Measurements from ENCODE around the gene SIRT3. TPM values are rescaled to one million over a fixed set of nuclear protein-coding genes. Genes with fewer than 3 reads are reported as not detected.

SIRT3 gene
- total and polyA plus RNA-seq, 2 experiments from 2014 or later: 11.2 to 23.4 TPM

DNA sequence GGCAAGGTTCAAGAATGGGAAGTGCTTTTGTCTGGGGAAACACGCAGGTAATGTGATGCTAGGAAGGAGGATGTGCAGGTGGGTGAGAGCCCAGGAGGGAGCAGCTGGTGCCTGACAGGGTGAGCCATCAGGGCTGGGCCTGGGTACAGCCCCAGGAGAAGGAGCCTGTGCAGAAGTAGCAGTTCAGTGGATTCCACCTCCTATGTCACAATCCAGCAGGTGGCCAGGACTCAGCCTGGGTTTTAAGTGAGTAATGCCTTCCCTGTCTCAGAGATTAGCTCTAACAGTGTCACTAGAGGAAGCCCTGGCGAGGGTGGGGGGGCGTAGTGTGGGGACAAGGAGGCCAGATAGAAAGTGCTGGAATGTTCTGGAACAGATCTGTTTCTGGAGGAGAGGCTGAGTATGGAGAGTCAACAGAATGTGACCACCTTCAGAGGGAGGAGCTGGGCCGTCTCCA is 20.5 kb downstream of the SIRT3 start:
- no peak for DNase-seq (ENCODE audit: low spot score)
- Histone ChIP-seq H3K4me1 (ENCODE audit: insufficient read depth) (no peaks in the 10 kb centered on the region), H4K20me1 (ENCODE audit: insufficient read depth, poor library complexity, severe bottlenecking) (peaks cover 2% of the 10 kb centered on the region), H3K36me3 (replicated peaks; ENCODE audit: insufficient read depth, low read depth) (no peaks in the 10 kb centered on the region), H3K27ac (no peak overlapping the region), H3K4me3 (no peak overlapping the region), H2AFZ (no peak overlapping the region), H3K9me3 (ENCODE audit: low read depth) (no peaks in the 10 kb centered on the region), H3K4me2 (no peak overlapping the region), H3K79me2 (peaks cover 9% of the 10 kb centered on the region), H3K27me3 (no peaks in the 10 kb centered on the region), H3K9me2 (replicated peaks; ENCODE audit: insufficient read depth) (no peaks in the 10 kb centered on the region)
- WGBS (ENCODE audit: low lambda C conversion rate, missing lambda C conversion rate): 96% methylated on average over 4 of the region's 4 CpGs
- no peak for TF ChIP-seq EZH2 (IDR thresholded peaks at IDR 0.05; ENCODE audit: borderline replicate concordance)
- TF ChIP-seq, protein P1, sequence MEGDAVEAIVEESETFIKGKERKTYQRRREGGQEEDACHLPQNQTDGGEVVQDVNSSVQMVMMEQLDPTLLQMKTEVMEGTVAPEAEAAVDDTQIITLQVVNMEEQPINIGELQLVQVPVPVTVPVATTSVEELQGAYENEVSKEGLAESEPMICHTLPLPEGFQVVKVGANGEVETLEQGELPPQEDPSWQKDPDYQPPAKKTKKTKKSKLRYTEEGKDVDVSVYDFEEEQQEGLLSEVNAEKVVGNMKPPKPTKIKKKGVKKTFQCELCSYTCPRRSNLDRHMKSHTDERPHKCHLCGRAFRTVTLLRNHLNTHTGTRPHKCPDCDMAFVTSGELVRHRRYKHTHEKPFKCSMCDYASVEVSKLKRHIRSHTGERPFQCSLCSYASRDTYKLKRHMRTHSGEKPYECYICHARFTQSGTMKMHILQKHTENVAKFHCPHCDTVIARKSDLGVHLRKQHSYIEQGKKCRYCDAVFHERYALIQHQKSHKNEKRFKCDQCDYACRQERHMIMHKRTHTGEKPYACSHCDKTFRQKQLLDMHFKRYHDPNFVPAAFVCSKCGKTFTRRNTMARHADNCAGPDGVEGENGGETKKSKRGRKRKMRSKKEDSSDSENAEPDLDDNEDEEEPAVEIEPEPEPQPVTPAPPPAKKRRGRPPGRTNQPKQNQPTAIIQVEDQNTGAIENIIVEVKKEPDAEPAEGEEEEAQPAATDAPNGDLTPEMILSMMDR (IDR thresholded peaks at IDR 0.05; ENCODE audit: poor library complexity): no peak
- no peak for TF ChIP-seq EZH2phosphoT487 (IDR thresholded peaks at IDR 0.05; ENCODE audit: low read depth, severe bottlenecking, unreplicated experiment)

DNA sequence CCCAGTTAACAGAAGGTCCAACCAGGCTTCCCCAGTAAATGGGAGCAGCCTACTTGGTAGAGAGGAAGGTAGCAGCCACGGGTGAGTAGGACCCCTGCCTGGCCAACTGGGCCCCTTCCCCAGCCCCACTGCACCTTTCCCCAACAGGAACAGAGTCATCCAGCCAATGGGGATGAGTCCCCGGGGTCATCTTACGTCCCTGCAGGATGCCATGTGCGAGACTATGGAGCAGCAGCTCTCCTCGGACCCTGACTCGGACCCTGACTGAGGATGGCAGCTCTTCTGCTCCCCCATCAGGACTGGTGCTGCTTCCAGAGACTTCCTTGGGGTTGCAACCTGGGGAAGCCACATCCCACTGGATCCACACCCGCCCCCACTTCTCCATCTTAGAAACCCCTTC is 22.1 kb downstream of the SIRT3 start:
- no peak overlapping the region for H3K4me2 ChIP-seq
- no peaks in the 10 kb centered on the region for H3K9me3 ChIP-seq (ENCODE audit: low read depth)
- H3K79me2 ChIP-seq: peaks cover 24% of the 10 kb centered on the region
- H3K4me3 ChIP-seq: no peak overlapping the region
- no peak for DNase-seq (ENCODE audit: low spot score)
- TF ChIP-seq, protein P1 (IDR thresholded peaks at IDR 0.05; ENCODE audit: poor library complexity): no peak
- TF ChIP-seq EZH2 (IDR thresholded peaks at IDR 0.05; ENCODE audit: borderline replicate concordance) (no peak), EZH2phosphoT487 (IDR thresholded peaks at IDR 0.05; ENCODE audit: low read depth, severe bottlenecking, unreplicated experiment) (no peak)
- H2AFZ ChIP-seq: no peak overlapping the region
- no peaks in the 10 kb centered on the region for H3K36me3 ChIP-seq (replicated peaks; ENCODE audit: insufficient read depth, low read depth)
- no peak overlapping the region for H3K27ac ChIP-seq
- H3K9me2 ChIP-seq (replicated peaks; ENCODE audit: insufficient read depth): no peaks in the 10 kb centered on the region
- peaks cover 14% of the 10 kb centered on the region for H3K4me1 ChIP-seq (ENCODE audit: insufficient read depth)
- no peaks in the 10 kb centered on the region for H3K27me3 ChIP-seq
- H4K20me1 ChIP-seq (ENCODE audit: insufficient read depth, poor library complexity, severe bottlenecking): peaks cover 10% of the 10 kb centered on the region
- 89% methylated on average over 7 of the region's 7 CpGs for WGBS (ENCODE audit: low lambda C conversion rate, missing lambda C conversion rate)

DNA sequence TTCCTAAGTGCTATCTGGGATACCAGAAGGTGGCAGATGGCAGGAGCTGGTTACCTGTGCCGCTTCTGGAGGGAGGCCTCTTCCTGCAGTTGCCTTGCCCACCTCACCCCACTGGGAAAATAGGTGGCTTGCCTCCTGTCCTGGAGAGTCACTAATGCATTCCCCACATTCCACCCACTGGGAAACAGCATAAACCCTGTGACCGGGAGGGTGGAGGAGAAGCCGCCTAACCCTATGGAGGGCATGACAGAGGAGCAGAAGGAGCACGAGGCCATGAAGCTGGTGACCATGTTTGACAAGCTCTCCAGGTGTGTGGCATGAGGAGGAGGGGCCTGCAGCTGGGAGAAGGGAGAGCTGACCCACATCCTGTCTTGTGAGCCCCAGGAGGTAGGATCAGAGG is 23.0 kb downstream of the SIRT3 start:
- no peak for DNase-seq (ENCODE audit: low spot score)
- H2AFZ ChIP-seq: no peak overlapping the region
- no peaks in the 10 kb centered on the region for H3K27me3 ChIP-seq
- TF ChIP-seq, protein P1 (IDR thresholded peaks at IDR 0.05; ENCODE audit: poor library complexity): no peak
- no peak for TF ChIP-seq EZH2 (IDR thresholded peaks at IDR 0.05; ENCODE audit: borderline replicate concordance)
- no peak for TF ChIP-seq EZH2phosphoT487 (IDR thresholded peaks at IDR 0.05; ENCODE audit: low read depth, severe bottlenecking, unreplicated experiment)
- H3K4me2 ChIP-seq: no peak overlapping the region
- no peak overlapping the region for H3K4me3 ChIP-seq
- no peaks in the 10 kb centered on the region for H3K9me3 ChIP-seq (ENCODE audit: low read depth)
- 94% methylated on average over 4 of the region's 4 CpGs for WGBS (ENCODE audit: low lambda C conversion rate, missing lambda C conversion rate)
- peaks cover 31% of the 10 kb centered on the region for H3K79me2 ChIP-seq
- no peaks in the 10 kb centered on the region for H3K9me2 ChIP-seq (replicated peaks; ENCODE audit: insufficient read depth)
- peaks cover 10% of the 10 kb centered on the region for H4K20me1 ChIP-seq (ENCODE audit: insufficient read depth, poor library complexity, severe bottlenecking)
- H3K36me3 ChIP-seq (replicated peaks; ENCODE audit: insufficient read depth, low read depth): no peaks in the 10 kb centered on the region
- H3K27ac ChIP-seq: no peak overlapping the region
- peaks cover 14% of the 10 kb centered on the region for H3K4me1 ChIP-seq (ENCODE audit: insufficient read depth)

All from hepatocyte (in vitro differentiated cells).